Astrocyte of the spinal cord (primary cell): ENCODE measurements around the gene KIF13A.
"Not testable (repeated sequence)": the region's sequence is repeated elsewhere in the genome, so short reads cannot be mapped to it uniquely, and the experiment has no call there.

Experiments
- DNase-seq: peaks from one replicate; pipeline ENCODE4 v3.0.0; 2011; ENCODE audit warnings: low read depth, low spot score
- H3K4me3 ChIP-seq: 2 replicates; pipeline ENCODE4 v1.5.1; 2011; ENCODE audit warnings: low read depth, mild to moderate bottlenecking, low read length, moderate library complexity
- in situ Hi-C: cut with HindIII; loops from 2 replicates; pipeline ENCODE4 v1.10.0; 2017; ENCODE audit warnings: low sequenced_read_pairs
- TF ChIP-seq, protein P1 (sequence below): IDR thresholded peaks from 2 replicates; pipeline ENCODE4 v1.5.1; 2012; ENCODE audit warnings: low read depth, mild to moderate bottlenecking, low read length, inconsistent platforms

Gene KIF13A

DNA sequence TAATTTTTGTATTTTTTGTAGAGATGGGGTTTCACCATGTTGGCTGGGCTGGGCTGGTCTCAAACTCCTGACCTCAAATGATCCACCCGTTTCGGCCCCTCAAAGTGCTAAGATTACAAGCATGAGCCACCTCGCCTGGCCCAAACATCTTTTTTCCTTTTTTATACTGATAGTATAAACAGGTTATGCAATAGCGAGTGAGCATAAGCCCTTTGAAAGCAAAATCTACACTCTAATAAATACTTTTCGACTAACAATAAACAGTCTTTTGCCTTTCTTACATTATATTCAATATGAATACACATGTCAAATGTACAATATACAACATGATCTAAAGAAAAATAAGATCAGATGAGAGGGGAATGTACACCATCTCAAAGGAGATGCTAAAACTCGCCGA, 38.7 kb downstream of the KIF13A start:
- H3K4me3 ChIP-seq, result no peak overlapping the region
- in situ Hi-C loops, result no loop called here
- DNase-seq, result no peak
- TF ChIP-seq, protein P1, sequence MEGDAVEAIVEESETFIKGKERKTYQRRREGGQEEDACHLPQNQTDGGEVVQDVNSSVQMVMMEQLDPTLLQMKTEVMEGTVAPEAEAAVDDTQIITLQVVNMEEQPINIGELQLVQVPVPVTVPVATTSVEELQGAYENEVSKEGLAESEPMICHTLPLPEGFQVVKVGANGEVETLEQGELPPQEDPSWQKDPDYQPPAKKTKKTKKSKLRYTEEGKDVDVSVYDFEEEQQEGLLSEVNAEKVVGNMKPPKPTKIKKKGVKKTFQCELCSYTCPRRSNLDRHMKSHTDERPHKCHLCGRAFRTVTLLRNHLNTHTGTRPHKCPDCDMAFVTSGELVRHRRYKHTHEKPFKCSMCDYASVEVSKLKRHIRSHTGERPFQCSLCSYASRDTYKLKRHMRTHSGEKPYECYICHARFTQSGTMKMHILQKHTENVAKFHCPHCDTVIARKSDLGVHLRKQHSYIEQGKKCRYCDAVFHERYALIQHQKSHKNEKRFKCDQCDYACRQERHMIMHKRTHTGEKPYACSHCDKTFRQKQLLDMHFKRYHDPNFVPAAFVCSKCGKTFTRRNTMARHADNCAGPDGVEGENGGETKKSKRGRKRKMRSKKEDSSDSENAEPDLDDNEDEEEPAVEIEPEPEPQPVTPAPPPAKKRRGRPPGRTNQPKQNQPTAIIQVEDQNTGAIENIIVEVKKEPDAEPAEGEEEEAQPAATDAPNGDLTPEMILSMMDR, result no peak

DNA sequence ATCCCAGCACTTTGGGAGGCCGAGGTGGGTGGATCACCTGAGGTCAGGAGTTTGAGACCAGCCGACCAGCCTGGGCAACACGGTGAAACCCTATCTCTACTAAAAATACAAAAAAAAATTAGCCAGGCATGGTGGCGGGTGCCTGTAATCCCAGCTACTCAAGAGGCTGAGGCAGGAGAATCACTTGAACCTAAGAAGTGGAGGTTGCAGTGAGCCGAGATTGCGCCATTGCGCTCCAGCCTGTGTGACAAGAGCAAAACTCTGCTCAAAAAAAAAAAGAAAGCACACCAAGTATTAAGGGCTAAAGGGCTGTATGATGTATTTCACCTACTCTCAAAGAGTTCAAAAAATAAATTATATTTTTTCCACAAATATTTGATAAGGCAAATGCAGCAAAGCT, 39.9 kb downstream of the KIF13A start:
- DNase-seq, in situ Hi-C loops, H3K4me3 ChIP-seq: not testable (repeated sequence)

DNA sequence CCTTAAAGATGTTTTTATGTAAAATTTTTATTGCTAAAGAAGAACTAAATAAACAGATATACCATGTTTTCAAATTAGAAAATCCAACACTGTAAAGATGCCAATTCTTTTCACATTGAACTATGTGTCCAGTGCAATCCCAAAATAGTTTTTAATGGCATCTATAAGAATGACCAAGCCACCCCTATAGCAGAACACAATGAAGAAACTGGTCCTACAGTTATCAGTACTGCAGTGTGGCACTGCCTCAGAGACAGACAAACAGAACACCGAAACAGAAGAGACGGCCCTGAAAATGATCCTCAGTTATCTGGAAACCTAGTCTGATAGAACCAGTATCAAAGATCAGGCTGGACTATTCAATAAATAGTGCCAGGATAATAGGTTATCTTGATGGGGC, 41.9 kb downstream of the KIF13A start:
- DNase-seq, result no peak
- TF ChIP-seq, protein P1, result no peak
- no peak overlapping the region for H3K4me3 ChIP-seq
- in situ Hi-C loops, result no loop called here

DNA sequence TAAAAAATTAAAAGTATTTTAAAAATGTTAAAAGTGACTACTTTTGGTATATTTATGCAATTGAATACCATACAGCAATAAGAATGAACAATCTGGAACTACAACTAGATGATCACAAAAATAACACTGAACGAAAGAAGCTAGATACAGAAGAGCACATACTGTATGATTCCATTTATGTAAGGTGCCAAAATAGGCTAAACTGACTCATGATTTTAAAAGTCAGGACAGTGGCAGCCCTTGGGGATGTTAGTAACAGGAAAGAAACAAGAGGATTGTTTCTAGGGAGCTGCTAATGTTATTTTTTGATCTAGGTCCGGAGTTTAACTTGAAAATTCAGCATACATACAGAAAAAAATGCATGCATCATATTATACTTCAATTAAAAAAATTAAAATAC, 42.3 kb downstream of the KIF13A start:
- no peak overlapping the region for H3K4me3 ChIP-seq
- TF ChIP-seq, protein P1, result no peak
- in situ Hi-C loops, result no loop called here
- DNase-seq, result peak; percentile 50

DNA sequence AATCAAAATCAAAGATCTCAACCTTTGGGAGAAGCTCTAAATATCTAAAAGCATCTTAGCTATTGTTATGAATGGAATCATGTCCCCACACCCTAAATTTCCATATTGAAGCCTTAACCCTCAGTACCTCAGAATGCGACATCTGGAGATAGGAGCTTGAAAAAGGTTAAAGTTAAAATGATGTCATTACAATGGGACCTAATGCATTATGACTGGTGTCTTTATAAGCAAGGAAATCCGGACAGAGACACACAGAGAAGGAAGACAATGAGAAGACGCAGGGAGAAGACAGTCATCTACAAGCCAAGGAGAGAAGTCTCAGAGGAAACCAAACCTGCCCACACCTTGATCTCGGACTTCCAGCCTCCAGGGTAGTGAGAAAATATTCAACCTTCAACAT, 46.1 kb downstream of the KIF13A start:
- H3K4me3 ChIP-seq, result no peak overlapping the region
- TF ChIP-seq, protein P1, result no peak
- DNase-seq, result no peak
- in situ Hi-C loops, result no loop called here

DNA sequence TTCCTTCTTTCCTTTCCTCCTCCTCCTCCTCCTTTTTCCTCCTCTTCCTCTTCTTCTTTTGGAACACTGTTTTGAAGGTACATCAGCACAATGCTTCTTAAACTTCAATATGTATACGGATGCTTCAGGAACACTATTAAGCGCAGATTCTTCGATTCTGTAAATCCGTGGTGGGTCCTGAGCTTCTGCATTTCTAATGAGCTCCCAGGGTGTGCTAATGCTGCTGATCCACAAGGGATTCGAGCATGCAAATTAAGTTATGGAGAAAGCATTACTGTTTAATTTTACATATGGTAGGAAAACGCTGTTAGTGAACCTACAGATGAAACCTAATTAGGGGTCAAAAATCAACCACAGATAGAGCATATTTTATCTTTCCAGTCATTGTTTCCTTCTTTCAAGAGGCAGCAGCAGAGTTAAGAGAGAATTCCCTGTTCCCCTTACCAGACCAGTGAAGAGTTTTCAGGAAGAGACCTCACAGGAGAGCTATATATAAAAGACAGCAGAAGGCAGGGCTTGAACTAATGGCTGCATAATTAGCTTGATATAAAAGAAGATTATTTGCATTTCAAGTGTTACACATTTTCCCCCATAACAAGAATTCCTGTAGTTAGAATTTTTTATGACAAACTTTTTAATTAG, 47.2 kb downstream of the KIF13A start:
- no peak for DNase-seq
- TF ChIP-seq, protein P1, result no peak
- no peak overlapping the region for H3K4me3 ChIP-seq
- in situ Hi-C loops, result no loop called here

DNA sequence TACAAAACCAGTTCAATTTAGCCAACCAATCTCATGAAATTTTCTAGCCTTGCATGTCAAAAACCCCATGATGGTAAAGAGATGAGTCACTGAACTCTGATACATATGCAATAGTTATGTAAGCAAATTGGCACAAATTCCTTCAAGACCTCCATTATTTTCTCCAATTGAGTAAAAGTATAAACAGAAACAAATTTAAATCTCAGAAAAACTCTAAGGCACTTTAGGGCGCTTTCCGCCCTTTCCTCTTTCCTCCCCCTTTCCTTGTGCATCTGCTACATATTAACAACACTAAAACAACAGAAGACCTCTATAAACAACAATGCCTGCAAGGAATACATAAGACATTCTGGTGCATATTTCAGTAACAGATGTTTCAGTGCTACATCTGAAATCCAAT, 48.5 kb downstream of the KIF13A start:
- in situ Hi-C loops, result no loop called here
- no peak overlapping the region for H3K4me3 ChIP-seq
- peak; percentile 36 for DNase-seq
- TF ChIP-seq, protein P1, result no peak
